Ovary (tissue), 9 donors: Measurements from ENCODE around the gene SZT2. TPM values are rescaled to one million over a fixed set of nuclear protein-coding genes. Genes with fewer than 3 reads are reported as not detected.
A peak's percentile ranks its signal among the peaks of the same experiment; 100 is the strongest.
"Not testable (repeated sequence)": the region's sequence is repeated elsewhere in the genome, so short reads cannot be mapped to it uniquely, and the experiment has no call there.

Experiments used
- DNase-seq, 5 donors: peaks; one replicate each; pipeline ENCODE4 v3.0.0-alpha.2; 2019 to 2020
- H3K27ac ChIP-seq, 2 donors: fragments of 200-600 bp; one replicate each; pipeline versions ENCODE4 v1.5.1 to v1.8.0; 2019 to 2022
- H3K27me3 ChIP-seq: fragments of 200-600 bp; one replicate; pipeline ENCODE4 v1.8.0; 2022
- H3K36me3 ChIP-seq: fragments of 200-600 bp; sonication (generic); one replicate; pipeline ENCODE4 v1.5.1; 2019
- H3K4me1 ChIP-seq: one replicate; pipeline ENCODE4 v1.8.1; 2013; ENCODE audit warnings: mild to moderate bottlenecking, moderate library complexity; ENCODE audit not compliant: insufficient read depth
- H3K4me3 ChIP-seq: fragments of 200-600 bp; sonication (generic); one replicate; pipeline ENCODE4 v1.5.1; 2017
- H3K9me3 ChIP-seq, 2 donors: fragments of 200-600 bp in 1 of 2; sonication (generic) in 1 of 2; one replicate each; pipeline versions ENCODE4 v1.5.1 to v1.8.1; 2013 to 2019; ENCODE audit warnings: mild to moderate bottlenecking in 1 of 2, moderate library complexity in 1 of 2
- CTCF ChIP-seq, 3 donors: fragments of 450-650 bp in 2 of 3; fragments of 200-600 bp in 1 of 3; IDR thresholded peaks; one replicate each; pipeline versions ENCODE4 v1.5.1 to v1.8.0; 2016 to 2022; ENCODE audit warnings: antibody characterized with exemption in 3 of 3, mild to moderate bottlenecking in 1 of 3
- EP300 ChIP-seq: sonication (generic); formaldehyde crosslinking; IDR thresholded peaks from one replicate; pipeline ENCODE4 v1.6.1; 2017; ENCODE audit warnings: antibody characterized with exemption
- POLR2A ChIP-seq: fragments of 450-650 bp; IDR thresholded peaks from one replicate; pipeline ENCODE4 v1.6.1; 2017; ENCODE audit warnings: antibody characterized with exemption, mild to moderate bottlenecking, moderate library complexity
- WGBS, 3 donors: extraction: QIAGEN DNeasy Blood & Tissue Kit in 1 of 3; methylation state at CpG; one replicate each; pipeline versions ENCODE4 v1.1.5 to v1.1.7; 2013 to 2017; 5-methylcytosine and 5-hydroxymethylcytosine counted together
- intact Hi-C, 4 donors: fragments of 100-400 bp; cut with DNase I; formaldehyde crosslinking; loops; one replicate each; pipeline versions ENCODE4 v1.11.0 to v1.15.1; 2022 to 2023
- polyA plus RNA-seq, 2 donors: library from polyadenylated mRNA; stranded (reverse); fragments of 200-250 nt in 1 of 2; fragments of 350-450 nt in 1 of 2; fragmentation: Illumina TruSeq in 1 of 2; extraction: RNeasy Lipid Tissue Mini Kit (QIAGEN cat#74804) in 1 of 2; gene quantifications; one replicate each; pipeline ENCODE4 v1.2.3, GENCODE V29; 2013 to 2014
- total RNA-seq, 7 donors: library from RNA; depleted of rRNA in 2 of 7; stranded (reverse); fragments of >200 nt in 2 of 7; fragmentation: NEBNext Ultra II Directional in 3 of 7; extraction: Animal tissue kit (Norgen Biotek cat#: 25700) in 3 of 7; gene quantifications; one replicate each; pipeline versions ENCODE4 v1.1.0 to v1.2.4, GENCODE V29; 2016 to 2023
- donor health status: DM: no; HTN: no; CAD: no; lungs with moderate emphysema.
- donor health status: DM: no; HTN: no; CAD: no.
- donor health status: Bipolar disorder and iron deficiency.
- donor health status: DM: yes; HTN: yes; CAD: no.
- donor health status: DM: no; HTN: no; CAD: no.
- donor health status: DM: yes; HTN: yes; CAD: no.

SZT2 gene
- total and polyA plus RNA-seq, 9 donors: 16.8 to 89.3 (median 49.8) TPM

DNA sequence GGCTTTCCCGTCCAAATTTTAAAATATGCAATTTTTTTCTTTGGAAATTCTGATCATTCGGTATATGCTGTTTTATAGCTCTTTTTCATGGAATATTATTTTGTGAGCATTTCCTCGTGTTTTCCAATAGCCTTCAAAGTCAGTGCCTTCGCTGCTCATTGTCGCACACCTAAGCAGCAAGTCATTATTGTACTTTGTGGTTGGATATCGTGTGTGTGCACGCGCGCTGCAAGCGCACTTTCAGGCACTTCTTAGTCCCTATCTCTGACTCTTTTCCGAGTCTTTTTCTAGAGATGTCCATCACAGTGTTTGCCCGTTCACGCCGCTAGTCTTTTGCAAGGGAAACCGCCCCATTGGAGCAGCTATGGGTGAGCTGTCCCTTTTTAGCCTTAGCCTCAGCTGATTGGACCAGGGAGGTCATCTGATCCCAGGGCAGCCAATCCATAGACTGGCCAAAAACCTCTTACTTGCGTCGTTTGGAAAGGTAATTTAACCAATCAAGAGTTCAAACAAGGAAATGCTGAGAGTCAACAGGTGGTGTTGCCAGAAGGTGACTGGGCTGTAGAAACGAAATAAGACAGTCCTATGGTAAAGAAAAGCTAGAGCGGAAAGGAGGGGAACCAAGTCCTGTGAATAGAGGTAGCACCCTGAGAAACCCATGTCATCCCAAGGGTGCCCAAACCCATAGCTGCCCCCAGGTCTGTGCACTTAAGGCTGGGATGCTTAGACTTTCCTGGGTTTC, 64.7 kb downstream of the SZT2 start:
- 6 to 7% (median 6%) methylated on average over 19 of the region's 19 CpGs for WGBS, 3 donors
- H3K4me1 ChIP-seq: peaks cover 2% of the 10 kb centered on the region
- peak in 4 of 5 donors; percentile 63 to 75 (median 68) for DNase-seq
- TF ChIP-seq CTCF (IDR thresholded peaks at IDR 0.05) (no peak), EP300 (no peak), POLR2A (no peak)
- H3K9me3 ChIP-seq: no peaks in the 10 kb centered on the region
- peak overlapping the region; percentile 60 for H3K4me3 ChIP-seq
- intact Hi-C loops: no loop called here
- H3K27ac ChIP-seq: peak overlapping the region; percentile 92 to 95
- H3K27me3 ChIP-seq: no peaks in the 10 kb centered on the region
- no peaks in the 10 kb centered on the region for H3K36me3 ChIP-seq

DNA sequence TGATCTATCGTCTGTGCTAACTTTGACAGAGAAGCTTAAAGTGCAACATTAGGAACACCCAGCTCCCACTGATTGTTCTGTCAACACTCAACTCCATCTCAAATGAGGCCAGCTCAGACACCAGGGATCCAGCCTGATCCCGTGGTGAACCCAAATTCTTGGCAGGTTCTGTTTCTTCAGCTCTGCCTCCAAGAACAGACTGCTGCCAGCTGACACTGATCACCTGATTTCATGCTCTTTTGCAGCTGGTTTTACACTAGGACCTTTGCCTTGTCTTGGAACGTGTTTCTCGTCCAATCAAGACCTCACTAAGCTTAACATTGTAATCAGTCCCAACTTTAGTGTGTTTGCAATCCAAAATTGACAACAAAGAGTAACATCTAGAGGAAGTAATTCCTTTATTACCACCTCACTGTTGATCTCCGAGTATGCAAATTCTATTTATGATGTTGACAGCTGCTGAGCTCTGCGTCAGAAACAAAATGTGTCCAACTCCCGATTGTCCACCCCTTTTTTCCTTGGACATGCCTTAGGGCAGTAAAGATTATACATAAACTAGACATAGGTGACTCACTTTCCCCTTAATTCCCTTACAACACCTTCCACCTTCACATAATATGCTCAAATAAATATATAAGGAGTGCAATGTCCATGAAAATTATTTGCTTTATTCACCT, 65.7 kb downstream of the SZT2 start:
- Histone ChIP-seq H3K9me3 (no peaks in the 10 kb centered on the region), H3K27ac (no peak overlapping the region), H3K36me3 (no peaks in the 10 kb centered on the region), H3K27me3 (no peaks in the 10 kb centered on the region), H3K4me1 (peaks cover 2% of the 10 kb centered on the region), H3K4me3 (no peak overlapping the region)
- DNase-seq: no peak
- TF ChIP-seq CTCF (IDR thresholded peaks at IDR 0.05): no peak
- no peak for TF ChIP-seq POLR2A
- TF ChIP-seq EP300: no peak
- intact Hi-C loops: no loop called here
- WGBS, 3 donors: 69 to 81% (median 76%) methylated on average over 7 of the region's 7 CpGs

- H3K9me3 ChIP-seq, H3K27ac ChIP-seq, H3K4me1 ChIP-seq, H3K4me3 ChIP-seq, H3K27me3 ChIP-seq, intact Hi-C loops, DNase-seq, H3K36me3 ChIP-seq: not testable (repeated sequence)
- WGBS, 3 donors: 81 to 88% (median 85%) methylated on average over 3 of the region's 3 CpGs
Observed at GRCh38 chr1:43458379-43458778, 68.7 kb downstream of the SZT2 start.

DNA sequence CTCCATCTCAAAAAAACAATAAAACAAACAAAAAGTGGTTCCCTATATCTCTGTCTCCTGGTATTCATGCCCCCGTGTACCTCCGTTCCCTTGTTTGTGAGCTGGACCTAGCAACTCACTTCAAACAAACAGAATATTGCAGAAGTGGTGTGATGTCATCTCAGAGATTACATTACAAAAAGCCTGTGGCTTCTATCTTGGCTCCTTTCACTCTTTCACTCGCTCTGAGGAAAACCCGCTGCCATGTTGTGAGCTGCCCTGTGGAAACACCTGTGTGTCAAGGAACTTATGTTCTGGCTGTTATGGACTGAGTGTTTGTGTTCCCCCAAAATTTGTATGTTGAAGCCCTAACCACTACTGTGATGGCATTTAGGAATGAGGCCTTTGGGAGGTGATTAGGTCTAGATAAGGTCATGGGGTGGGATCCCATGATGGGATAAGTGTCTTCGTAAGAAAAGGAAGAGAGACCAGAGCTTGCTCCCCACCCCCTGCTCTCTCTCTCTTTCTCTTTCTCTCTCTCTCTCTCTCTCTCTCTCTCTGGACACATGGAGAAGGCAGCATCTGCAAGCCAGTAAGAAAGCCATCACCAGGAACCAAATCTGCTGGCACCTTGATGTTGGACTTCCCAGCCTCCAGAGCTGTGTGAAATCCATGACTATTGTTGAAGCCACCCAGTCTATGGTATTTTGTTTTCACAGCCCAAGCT, 71.4 kb downstream of the SZT2 start:
- H3K4me3 ChIP-seq: no peak overlapping the region
- DNase-seq: no peak
- no peaks in the 10 kb centered on the region for H3K36me3 ChIP-seq
- no peaks in the 10 kb centered on the region for H3K4me1 ChIP-seq
- TF ChIP-seq POLR2A: no peak
- no peak for TF ChIP-seq CTCF (IDR thresholded peaks at IDR 0.05)
- no peak for TF ChIP-seq EP300
- intact Hi-C loops: no loop called here
- no peak overlapping the region for H3K27ac ChIP-seq
- no peaks in the 10 kb centered on the region for H3K27me3 ChIP-seq
- H3K9me3 ChIP-seq: no peaks in the 10 kb centered on the region
- WGBS, 3 donors: 90 to 95% (median 95%) methylated on average over 5 of the region's 5 CpGs
